K562 (cell line): Measurements from ENCODE around the gene CDX1. TPM values are rescaled to one million over a fixed set of nuclear protein-coding genes. Genes with fewer than 3 reads are reported as not detected.

Experiments
- ATAC-seq: fragments of 200-7000 bp; cut with Tn5 transposase; 3 replicates; pipeline ENCODE4 v1.9.1; 2020; ENCODE audit warnings: moderate library complexity
- BruUV-seq: library from RNA; stranded (reverse); fragments of 400-500 nt; replicated peaks from 2 replicates; lab custom pipeline; 2021; lab: Mats Ljungman, UMichigan
- CTCF ChIA-PET: fragments of 300-600 bp; formaldehyde crosslinking; extraction: SDS; loops from one replicate; lab custom pipeline; 2021; ENCODE audit warnings: low intra/inter-chr PET ratio; lab: Yijun Ruan, JAX
- POLR2A ChIA-PET: fragments of 300-600, 350-650 bp; sonication (Branson Sonifier 250); formaldehyde crosslinking; extraction: SDS; loops from one replicate; lab custom pipeline; 2021; ENCODE audit warnings: antibody characterized with exemption, inconsistent platforms; lab: Yijun Ruan, JAX
- DNase-seq, 4 experiments: peaks; one replicate each; pipeline versions ENCODE4 v3.0.0 to v3.0.0-alpha.2; 2011 to 2018; ENCODE audit warnings: low spot score in 3 of 4, mixed read lengths in 3 of 4; ENCODE audit errors: extremely low read depth in 1 of 4
- FAIRE-seq: peaks from 2 replicates; lab custom pipeline; 2011; peaks lifted over from hg19 to GRCh38; lab: Jason Lieb, UNC
- H2AFZ ChIP-seq: 2 replicates; pipeline ENCODE4 v1.6.0; 2011; ENCODE audit warnings: low read depth, low read length, control low read depth, inconsistent platforms
- H3K27ac ChIP-seq: fragments of 200-600 bp; 3 replicates; pipeline ENCODE4 v1.8.0; 2011; ENCODE audit warnings: low read depth, mild to moderate bottlenecking, control low read depth, inconsistent platforms, low read length, moderate library complexity, mixed read lengths; ENCODE audit errors: extremely low read depth
- H3K27me3 ChIP-seq, 2 experiments: fragments of 300-600 bp in 1 of 2; 2 replicates in 1 of 2; 3 replicates in 1 of 2; pipeline versions ENCODE4 v1.6.0 to v1.8.0; 2011; ENCODE audit warnings: inconsistent platforms in 2 of 2, low read length in 2 of 2, mild to moderate bottlenecking in 1 of 2, mixed read lengths in 1 of 2, moderate library complexity in 1 of 2; ENCODE audit not compliant: control insufficient read depth in 2 of 2, insufficient read depth in 2 of 2
- H3K36me3 ChIP-seq: fragments of 300-600 bp; 3 replicates; pipeline ENCODE4 v1.8.0; 2011; ENCODE audit warnings: mild to moderate bottlenecking, low read length, inconsistent platforms; ENCODE audit not compliant: control insufficient read depth, insufficient read depth
- H3K4me1 ChIP-seq, 2 experiments: fragments of 200-600 bp in 1 of 2; replicated peaks in 1 of 2; 2 replicates in 1 of 2; 3 replicates in 1 of 2; pipeline versions ENCODE4 v1.5.1 to v1.8.0; 2011; ENCODE audit warnings: inconsistent platforms in 2 of 2, low read length in 2 of 2, mild to moderate bottlenecking in 1 of 2, mixed read lengths in 1 of 2, moderate library complexity in 1 of 2; ENCODE audit not compliant: control insufficient read depth in 2 of 2, insufficient read depth in 2 of 2
- H3K4me2 ChIP-seq: 2 replicates; pipeline ENCODE4 v1.6.1; 2011; ENCODE audit warnings: low read length, control low read depth, inconsistent platforms, mixed read lengths; ENCODE audit not compliant: insufficient read depth
- H3K4me3 ChIP-seq: fragments of 200-600 bp; sonication (generic), shearing (Covaris generic); 2 replicates; pipeline ENCODE4 v1.5.1; 2016; ENCODE audit warnings: control low read depth, inconsistent platforms
- H3K79me2 ChIP-seq: fragments of 200-600 bp; 3 replicates; pipeline ENCODE4 v1.8.0; 2011; ENCODE audit warnings: low read length, inconsistent platforms; ENCODE audit not compliant: control insufficient read depth, insufficient read depth
- H3K9ac ChIP-seq, 2 experiments: 2 replicates each; pipeline versions ENCODE4 v1.6.0 to v1.6.1; 2011; ENCODE audit warnings: low read depth in 2 of 2, low read length in 2 of 2, control low read depth in 1 of 2, inconsistent platforms in 1 of 2, mild to moderate bottlenecking in 1 of 2, mixed read lengths in 1 of 2; ENCODE audit not compliant: insufficient read depth in 1 of 2
- H3K9me1 ChIP-seq: one replicate; pipeline ENCODE4 v1.6.0; 2011; ENCODE audit warnings: inconsistent platforms, mild to moderate bottlenecking, low read length, moderate library complexity; ENCODE audit not compliant: control insufficient read depth, insufficient read depth
- H3K9me3 ChIP-seq: replicated peaks from 2 replicates; pipeline ENCODE4 v1.5.1; 2011; ENCODE audit warnings: low read depth, low read length, inconsistent platforms; ENCODE audit not compliant: control insufficient read depth, insufficient read depth
- H4K20me1 ChIP-seq: replicated peaks from 2 replicates; pipeline ENCODE4 v1.6.1; 2011; ENCODE audit warnings: low read length, inconsistent platforms, mixed read lengths; ENCODE audit not compliant: control insufficient read depth, insufficient read depth
- ATF3 ChIP-seq, 2 experiments: fragments of 450-650 bp in 1 of 2; sonication (generic) in 1 of 2; formaldehyde crosslinking in 1 of 2; IDR thresholded peaks in 1 of 2; conservative IDR thresholded peaks in 1 of 2; 2 replicates each; pipeline versions ENCODE4 v1.6.1 to v1.8.1; 2016 to 2023; ENCODE audit warnings: mild to moderate bottlenecking in 2 of 2, moderate library complexity in 2 of 2, inconsistent platforms in 1 of 2, missing genetic modification reagents in 1 of 2
- ATF6 ChIP-seq: sonication (generic); formaldehyde crosslinking; IDR thresholded peaks from 2 replicates; pipeline ENCODE4 v1.4.0; 2020; ENCODE audit warnings: mild to moderate bottlenecking, missing genetic modification reagents
- CCNT2 ChIP-seq: IDR thresholded peaks from 2 replicates; pipeline ENCODE4 v1.6.1; 2011; ENCODE audit warnings: borderline replicate concordance, low read depth, mild to moderate bottlenecking, moderate library complexity, mixed read lengths, low read length; ENCODE audit not compliant: insufficient read length; ENCODE audit errors: extremely low read depth
- MCM2 ChIP-seq: fragments of 450-650 bp; IDR thresholded peaks from 2 replicates; pipeline ENCODE4 v1.6.1; 2017; ENCODE audit warnings: low read depth, mild to moderate bottlenecking
- PHTF2 ChIP-seq: fragments of 250-450 bp; sonication (Bioruptor Pico); IDR thresholded peaks from 2 replicates; pipeline ENCODE4 v1.5.0; 2021; ENCODE audit warnings: mild to moderate bottlenecking
- RBM14 ChIP-seq: fragments of 200-400 bp; formaldehyde crosslinking; IDR thresholded peaks from 2 replicates; pipeline ENCODE4 v1.6.1; 2018; ENCODE audit warnings: low read depth, mild to moderate bottlenecking, low read length, moderate library complexity, borderline replicate concordance; ENCODE audit not compliant: insufficient read depth
- SMARCA5 ChIP-seq: fragments of 450-650 bp; IDR thresholded peaks from 2 replicates; pipeline ENCODE4 v1.6.1; 2016
- SRF ChIP-seq, 2 experiments: fragments of 250-450, 450-650 bp in 1 of 2; sonication (Bioruptor Pico) in 1 of 2; sonication (generic) in 1 of 2; formaldehyde crosslinking; IDR thresholded peaks; 2 replicates each; pipeline versions ENCODE4 v1.5.0 to v1.5.1; 2020 to 2022; ENCODE audit warnings: mild to moderate bottlenecking in 1 of 2, missing genetic modification reagents in 1 of 2
- STAT5B ChIP-seq: fragments of 250-450 bp; sonication (Bioruptor Pico); IDR thresholded peaks from 2 replicates; pipeline ENCODE4 v1.8.0; 2021; ENCODE audit warnings: mild to moderate bottlenecking, inconsistent platforms
- SUPT5H ChIP-seq: fragments of 450-650 bp; IDR thresholded peaks from 2 replicates; pipeline ENCODE4 v1.6.1; 2016
- TBL1XR1 ChIP-seq, 2 experiments: IDR thresholded peaks; 2 replicates each; pipeline ENCODE4 v1.6.1; 2012; ENCODE audit warnings: improper control_type of control experiment in 2 of 2, low read length in 2 of 2, mild to moderate bottlenecking in 1 of 2
- XRCC5 ChIP-seq: fragments of 200-400 bp; formaldehyde crosslinking; IDR thresholded peaks from 2 replicates; pipeline ENCODE4 v1.6.1; 2017; ENCODE audit warnings: low read depth, mild to moderate bottlenecking, low read length
- ZNF133 ChIP-seq: fragments of 250-450 bp; sonication (Bioruptor Pico); IDR thresholded peaks from 2 replicates; pipeline ENCODE4 v1.4.0; 2020; ENCODE audit warnings: mild to moderate bottlenecking
- ZNF398 ChIP-seq: fragments of 250-450 bp; sonication (Bioruptor Pico); IDR thresholded peaks from 2 replicates; pipeline ENCODE4 v1.8.0; 2021; ENCODE audit warnings: moderate library complexity, mild to moderate bottlenecking, inconsistent platforms
- WGBS: fragments of 100-300 bp; shearing (Covaris generic); methylation state at CpG from one replicate; pipeline ENCODE4 v1.1.6; 2016; ENCODE audit warnings: low coverage, mixed read lengths; ENCODE audit not compliant: insufficient coverage; ENCODE audit errors: missing lambda C conversion rate; 5-methylcytosine and 5-hydroxymethylcytosine counted together
- in situ Hi-C: fragments of 300-500 bp; cut with MboI; formaldehyde crosslinking; loops from 4 replicates; pipeline ENCODE4 v1.15.0; 2018; ENCODE audit warnings: inconsistent platforms, mixed read lengths
- intact Hi-C: fragments of 100-400 bp; cut with micrococcal nuclease; formaldehyde crosslinking; loops from 2 replicates; pipeline ENCODE4 v1.14.2; 2022
- polyA plus RNA-seq, 8 experiments: library from polyadenylated mRNA; depleted of rRNA in 4 of 8; stranded (reverse) in 5 of 8; unstranded in 3 of 8; fragments of >200 nt; fragmentation: Nextera tagmentation in 2 of 8; fragmentation: Illumina TruSeq in 1 of 8; extraction: Ambion mirVana in 2 of 8; extraction: Trizol in 1 of 8; gene quantifications; 2 replicates each; pipeline versions ENCODE4 v1.2.1 to v1.2.3, GENCODE V29; 2011 to 2014; ENCODE audit warnings: inconsistent platforms in 1 of 8, missing spikeins in 1 of 8
- total RNA-seq, 7 experiments: library from RNA; depleted of rRNA in 6 of 7; stranded (reverse); fragments of >200 nt in 6 of 7; fragmentation: Illumina TruSeq in 2 of 7; extraction: Trizol in 2 of 7; gene quantifications; 2 replicates each; pipeline versions ENCODE4 v1.2.1 to v1.2.3, GENCODE V29; 2011 to 2021; ENCODE audit warnings: low replicate concordance in 1 of 7

The CDX1 gene
- total and polyA plus RNA-seq, 9 of the 15 experiments (the other 6 are each of a cell fraction or from before 2014, with no cell fraction given), result 0.06 to 0.16 TPM; not detected in 7

GRCh38 chr5:150227606-150228273, 61.2 kb downstream of the CDX1 start (continued):
- TF ChIP-seq ZNF398 (CRISPR knock-in tag) (no peak), ATF3 (IDR thresholded peaks at IDR 0.05) (no peak), ATF3 (CRISPR knock-in tag; conservative IDR thresholded peaks at IDR 0.05) (no peak), SMARCA5 (no peak), RBM14 (no peak)

GRCh38 chr5:150229571-150229970, 63.0 kb downstream of the CDX1 start:
- no peak for ATAC-seq
- H3K4me2 ChIP-seq, result no peak overlapping the region
- H3K27me3 ChIP-seq, result peaks cover 0 to 18% of the 10 kb centered on the region in 2 experiments; a peak in 3 of 5 replicates
- ChIA-PET CTCF (no interaction called here), POLR2A (no interaction called here)
- no peak overlapping the region for H3K9ac ChIP-seq
- no peaks in the 10 kb centered on the region for H3K36me3 ChIP-seq
- intact Hi-C loops (no loop called here), in situ Hi-C loops (no loop called here)
- WGBS, result 21% methylated on average over 3 of the region's 3 CpGs
- no peaks in the 10 kb centered on the region for H3K79me2 ChIP-seq
- no peak overlapping the region for H2AFZ ChIP-seq
- H3K4me1 ChIP-seq, result no peaks in the 10 kb centered on the region
- BruUV-seq, result no TSS peak
- DNase-seq, result no peak
- H3K9me1 ChIP-seq, result no peaks in the 10 kb centered on the region
- FAIRE-seq, result no peak
- H3K4me3 ChIP-seq, result no peak overlapping the region
- no peaks in the 10 kb centered on the region for H3K9me3 ChIP-seq
- no peak overlapping the region for H3K27ac ChIP-seq
- H4K20me1 ChIP-seq, result no peaks in the 10 kb centered on the region; the same call in 1 of the 2 replicates
- no peak for TF ChIP-seq TBL1XR1 (IDR thresholded peaks at IDR 0.05; ENCODE audit: low read length in 2 of 2)
- TF ChIP-seq ATF6 (CRISPR knock-in tag), result no peak
- no peak for TF ChIP-seq STAT5B (CRISPR knock-in tag)
- TF ChIP-seq SRF (CRISPR knock-in tag; IDR thresholded peaks at IDR 0.05), result no peak
- TF ChIP-seq CCNT2, result no peak
- no peak for TF ChIP-seq XRCC5
- TF ChIP-seq MCM2, result no peak
- TF ChIP-seq PHTF2 (CRISPR knock-in tag), result no peak
- no peak for TF ChIP-seq SUPT5H
- TF ChIP-seq ZNF133, result no peak
